Measurements from ENCODE around the gene HELZ2. TPM values are rescaled to one million over a fixed set of nuclear protein-coding genes. Genes with fewer than 3 reads are reported as not detected.

Gene HELZ2
- total RNA-seq, 1 experiment from 2014 or later = 27.9 TPM

GRCh38 chr20:63619086-63619485, 45.0 kb upstream of the HELZ2 start:
- Histone ChIP-seq H3K79me1 (ENCODE audit: insufficient read depth, low read depth, low read length, poor library complexity, severe bottlenecking) (peaks cover 4% of the 10 kb centered on the region), H2AK5ac (ENCODE audit: insufficient read length, low read length) (no peak overlapping the region), H4K20me1 (ENCODE audit: control insufficient read depth, insufficient read depth, insufficient read length) (no peaks in the 10 kb centered on the region), H3K56ac (ENCODE audit: insufficient read length, low read depth, low read length) (no peak overlapping the region), H3K27ac (ENCODE audit: insufficient read length, low read depth, low read length) (no peak overlapping the region), H2BK120ac (ENCODE audit: low read depth, low read length, poor library complexity, severe bottlenecking) (no peak overlapping the region), H2BK5ac (ENCODE audit: insufficient read length, low read length) (no peak overlapping the region), H4K8ac (replicated peaks; ENCODE audit: insufficient read length, low read depth, low read length) (no peak overlapping the region), H3K4me1 (ENCODE audit: insufficient read depth, low read length) (no peaks in the 10 kb centered on the region), H2BK15ac (ENCODE audit: low read depth, low read length) (no peak overlapping the region), H3K9ac (ENCODE audit: extremely low read depth, insufficient read length, low read length) (no peak overlapping the region), H3K18ac (ENCODE audit: insufficient read length, low read depth, low read length) (no peak overlapping the region), H3K4me2 (ENCODE audit: insufficient read depth, insufficient read length, low read length) (no peak overlapping the region), H3T11ph (ENCODE audit: low read length) (no peak overlapping the region), H4K5ac (ENCODE audit: insufficient read length, low read depth, low read length) (no peak overlapping the region), H3K14ac (ENCODE audit: insufficient read depth, low read length) (no peak overlapping the region), H3K4ac (ENCODE audit: low read depth, low read length) (no peak overlapping the region), H2AFZ (ENCODE audit: low read length) (no peak overlapping the region), H2BK20ac (ENCODE audit: low read depth, low read length, poor library complexity, severe bottlenecking) (no peak overlapping the region), H3K27me3 (ENCODE audit: insufficient read depth, low read length) (no peaks in the 10 kb centered on the region), H3K9me3 (ENCODE audit: control insufficient read depth, low read depth, low read length) (peaks cover 13% of the 10 kb centered on the region), H2BK12ac (ENCODE audit: insufficient read length, low read depth, low read length) (no peak overlapping the region), H3K23ac (ENCODE audit: insufficient read length, low read depth, low read length) (no peak overlapping the region), H3K23me2 (ENCODE audit: insufficient read length, low read depth, low read length, poor library complexity, severe bottlenecking) (no peaks in the 10 kb centered on the region), H4K91ac (ENCODE audit: insufficient read length, low read depth, low read length) (no peak overlapping the region), H3K79me2 (ENCODE audit: insufficient read depth, low read length) (peaks cover 3% of the 10 kb centered on the region; the same call in 1 of the 2 replicates)
- Mint-ChIP-seq H3K4me1 (peaks cover 12 to 14% of the 10 kb centered on the region in 2 experiments), H3K27ac (no peak overlapping the region), H3K36me3 (ENCODE audit: insufficient read depth in 1 of 3, low read depth in 3 of 3) (peaks cover 45 to 56% (median 53%) of the 10 kb centered on the region in 3 experiments), H3K27me3 (ENCODE audit: low read depth) (no peaks in the 10 kb centered on the region; the same call in 1 of the 2 replicates), H3K9me3 (peaks cover 17 to 19% of the 10 kb centered on the region in 2 experiments), H3K4me3 (no peak overlapping the region)
- TF ChIP-seq CTCF (conservative IDR thresholded peaks at IDR 0.05) = no peak
- DNase-seq = no peak
- WGBS (ENCODE audit: extremely low coverage, insufficient read length, low lambda C conversion rate) = no CpG with 5 or more reads among the region's 16 CpGs
